ENCODE measurements around the gene TSPAN18.

The TSPAN18 gene

DNA sequence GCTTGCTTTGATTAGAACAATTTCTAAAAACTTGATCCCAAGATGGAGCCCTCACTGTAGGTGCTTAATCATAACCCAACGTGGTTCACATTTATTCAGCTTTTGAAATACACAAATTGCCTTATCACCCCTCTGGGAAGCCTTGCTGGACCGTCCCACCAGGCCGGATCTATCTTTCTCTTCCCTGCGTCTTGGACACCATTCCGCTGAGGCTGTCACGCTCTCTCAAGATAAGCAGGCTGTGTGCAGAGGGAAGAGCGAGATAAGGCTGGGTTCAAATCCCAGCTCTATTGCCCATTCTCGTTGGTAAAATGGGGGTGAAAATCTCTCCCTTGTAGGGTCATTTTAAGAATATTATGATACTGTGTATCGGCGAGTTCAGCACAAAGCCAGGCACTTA is 244.4 kb downstream of the TSPAN18 start:
- no peak for DNase-seq

DNA sequence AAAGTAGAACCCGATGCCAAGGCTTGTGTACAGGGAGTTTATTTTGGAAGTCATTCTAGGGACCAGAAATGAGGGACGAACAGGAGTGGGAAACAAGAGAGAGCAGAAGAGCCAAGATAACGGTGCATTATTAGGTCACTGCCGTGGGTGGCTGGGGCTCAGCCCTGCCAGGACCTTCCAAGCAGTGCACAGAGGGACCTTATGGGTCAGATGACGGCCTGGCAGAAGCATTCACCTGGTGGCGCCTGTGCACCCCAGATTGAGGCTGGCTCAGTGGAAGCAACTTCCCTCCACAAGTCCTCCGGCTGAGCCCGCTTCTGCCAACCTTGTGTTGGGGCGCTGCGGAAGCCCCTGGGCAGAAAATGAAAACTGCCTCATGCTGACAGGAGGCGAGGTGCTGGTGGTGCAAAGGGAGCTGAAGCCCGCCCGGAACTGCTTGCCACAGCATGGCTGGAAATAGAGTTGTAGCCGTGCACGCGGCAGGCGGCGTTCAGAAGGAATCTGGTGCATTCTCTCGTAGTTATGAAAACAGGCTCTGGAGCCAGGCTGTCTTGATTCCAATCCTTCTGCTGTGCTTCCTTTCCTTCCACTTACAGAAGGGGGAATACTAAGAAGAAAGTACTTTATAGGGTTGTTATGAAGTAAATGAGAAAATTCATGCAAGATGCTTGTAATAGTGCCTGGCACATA is 246.1 kb downstream of the TSPAN18 start:
- no peak for DNase-seq

DNA sequence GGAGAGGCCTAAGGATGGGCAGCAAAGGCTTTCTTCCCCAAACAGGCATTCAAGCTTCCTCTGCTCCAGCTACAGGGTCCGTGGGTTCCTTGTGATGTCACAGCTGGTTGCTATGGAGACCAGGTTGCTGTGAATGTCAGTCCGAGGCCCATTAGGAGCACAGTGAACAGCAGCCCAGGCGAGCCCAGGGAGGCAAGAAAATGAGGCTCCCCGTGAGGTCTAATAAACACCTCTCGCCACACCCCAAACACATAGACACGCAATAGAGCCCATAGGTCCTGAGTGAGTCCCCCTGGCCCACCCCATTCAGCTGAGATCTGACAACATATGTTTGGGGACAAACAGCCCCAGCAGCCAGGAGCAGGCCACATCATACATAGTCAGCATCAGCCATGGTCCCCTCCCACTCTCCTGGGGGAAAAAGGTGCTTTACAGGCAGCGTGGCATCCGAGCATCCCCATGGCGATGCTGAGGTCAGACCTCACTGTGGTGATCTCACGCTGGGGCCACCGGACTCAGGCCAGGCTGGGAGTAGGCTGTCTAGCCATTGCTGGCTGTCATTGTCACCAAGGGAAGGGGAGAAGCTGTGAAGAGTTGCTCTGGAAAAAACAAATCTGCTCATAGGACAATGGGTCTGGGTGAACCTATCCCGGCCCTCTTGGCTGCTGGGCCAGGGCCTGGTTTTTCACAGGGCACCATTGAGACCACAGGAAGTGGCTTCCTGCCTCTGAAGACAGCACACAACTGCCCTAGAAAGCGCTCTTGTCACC is 247.1 kb downstream of the TSPAN18 start:
- no peak for DNase-seq

DNA sequence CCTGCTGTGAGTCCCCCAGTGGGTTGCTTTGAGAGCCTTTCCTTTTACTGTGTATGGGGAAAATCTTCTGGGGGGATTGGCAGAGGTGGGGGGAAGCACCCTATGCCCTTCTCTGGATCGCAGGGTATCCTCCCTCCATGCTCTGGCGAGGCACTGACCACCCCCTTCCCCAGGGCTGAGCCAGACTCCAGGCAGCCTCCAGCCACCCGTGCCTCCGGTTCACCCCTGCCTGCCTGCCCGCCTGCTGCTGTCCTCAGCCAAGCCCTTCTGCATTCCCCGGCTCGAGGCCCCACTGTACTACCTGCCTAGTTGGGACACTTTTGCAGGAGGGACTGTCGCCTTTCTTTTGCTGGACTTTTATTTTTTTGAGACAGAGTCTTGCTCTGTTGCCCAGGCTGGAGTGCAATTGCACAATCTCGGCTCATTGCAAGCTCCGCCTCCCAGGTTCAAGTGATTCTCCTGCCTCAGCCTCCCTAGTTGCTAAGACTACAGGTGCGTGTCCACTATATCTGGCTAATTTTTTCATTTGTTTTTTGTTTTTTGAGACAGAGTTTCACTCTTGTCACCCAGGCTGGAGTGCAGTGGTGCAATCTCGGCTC is 247.7 kb downstream of the TSPAN18 start:
- DNase-seq: no peak

DNA sequence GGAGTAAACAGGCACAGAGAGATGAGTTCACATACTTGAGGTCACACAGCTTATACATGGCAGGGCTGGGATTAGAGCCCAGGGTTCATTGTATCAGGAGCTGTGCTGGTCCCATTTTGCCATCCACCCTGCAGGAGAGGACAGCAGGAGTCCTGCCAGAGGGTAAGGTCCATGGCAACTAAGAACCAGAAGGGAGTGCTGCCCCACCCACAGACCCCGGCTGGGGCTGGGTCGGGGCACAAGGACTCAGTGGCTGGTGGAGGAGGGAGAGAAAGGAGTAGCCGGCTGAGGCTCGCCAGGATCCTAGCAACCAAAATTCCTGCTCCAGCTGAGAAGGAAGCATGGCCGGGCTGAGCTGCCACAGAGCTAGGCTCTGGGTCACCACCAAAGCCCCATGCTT is 249.8 kb downstream of the TSPAN18 start:
- DNase-seq: no peak

DNA sequence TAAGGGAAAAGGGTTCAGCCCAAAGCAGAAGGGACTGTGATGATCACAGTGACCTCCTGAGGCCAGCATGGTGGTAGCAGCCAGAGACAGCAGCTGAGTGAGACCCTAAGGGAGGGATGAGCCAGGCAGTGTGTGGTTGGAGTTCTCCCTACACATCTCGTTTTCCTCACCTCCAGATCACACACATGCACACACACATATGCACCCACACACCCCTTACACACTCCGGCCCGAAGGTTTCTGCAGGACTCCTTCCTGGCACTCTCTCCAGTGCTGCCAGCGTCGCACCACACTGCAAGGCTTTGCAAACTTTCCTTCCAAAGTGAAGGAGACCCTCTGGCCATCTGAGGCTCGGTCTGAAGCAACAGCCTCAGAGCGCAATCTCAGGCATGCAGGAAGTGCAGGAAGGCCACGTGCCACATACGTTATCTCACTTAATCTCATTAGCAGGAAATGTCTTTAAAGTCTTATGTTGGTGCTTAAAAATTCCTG is 250.8 kb downstream of the TSPAN18 start:
- no peak for DNase-seq

DNA sequence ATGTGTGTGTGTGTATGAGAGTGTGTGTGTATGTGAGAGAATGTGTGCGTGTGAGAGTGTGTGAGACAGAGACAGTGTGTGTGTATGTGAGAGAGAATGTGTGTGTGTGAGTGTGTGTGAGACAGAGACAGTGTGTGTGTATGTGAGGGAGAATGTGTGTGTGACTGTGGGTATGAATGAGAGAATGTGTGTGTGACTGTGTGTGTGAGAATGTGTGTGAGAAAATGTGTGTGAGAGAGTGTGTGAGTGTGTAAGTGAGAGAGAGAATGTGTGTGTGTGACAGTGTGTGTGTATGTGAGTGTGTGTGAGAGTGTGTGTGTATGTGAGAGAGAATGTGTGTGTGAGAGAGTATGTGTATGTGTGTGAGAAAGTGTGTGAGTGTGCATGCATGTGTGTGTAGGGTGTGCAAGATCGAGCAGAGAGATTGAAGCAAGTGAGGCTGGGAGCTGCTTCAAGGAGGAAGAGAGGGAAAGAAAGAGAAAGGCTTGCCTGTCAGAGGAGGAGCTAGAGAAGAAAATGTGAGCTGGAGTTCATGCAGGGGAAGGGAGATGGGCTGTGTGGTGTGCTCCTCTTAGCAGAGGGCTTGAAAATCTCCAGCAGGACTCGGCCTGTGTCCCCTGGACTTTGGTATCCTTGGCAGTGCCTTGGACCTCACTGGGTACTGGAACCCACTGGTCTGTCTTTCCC is 251.7 kb downstream of the TSPAN18 start:
- no peak for DNase-seq

DNA sequence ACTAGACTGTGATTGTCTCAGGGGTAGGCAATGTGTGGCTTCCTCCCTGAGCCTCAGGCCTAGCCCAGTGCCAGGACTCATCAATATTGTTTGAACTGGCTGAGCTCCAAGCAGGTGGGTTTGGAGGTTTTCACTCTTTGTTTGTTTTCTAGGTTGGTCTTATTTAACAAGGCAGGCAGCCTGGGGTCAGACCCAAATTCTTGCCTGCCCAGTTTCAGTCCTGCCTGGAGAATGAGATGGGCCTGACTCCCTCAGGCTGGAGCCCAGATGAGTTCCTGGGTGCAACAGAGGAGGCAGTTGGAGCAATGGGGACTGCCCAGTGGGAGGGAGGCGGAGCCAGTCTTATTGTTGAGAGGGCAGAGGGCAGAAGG is 252.2 kb downstream of the TSPAN18 start:
- DNase-seq: no peak

DNA sequence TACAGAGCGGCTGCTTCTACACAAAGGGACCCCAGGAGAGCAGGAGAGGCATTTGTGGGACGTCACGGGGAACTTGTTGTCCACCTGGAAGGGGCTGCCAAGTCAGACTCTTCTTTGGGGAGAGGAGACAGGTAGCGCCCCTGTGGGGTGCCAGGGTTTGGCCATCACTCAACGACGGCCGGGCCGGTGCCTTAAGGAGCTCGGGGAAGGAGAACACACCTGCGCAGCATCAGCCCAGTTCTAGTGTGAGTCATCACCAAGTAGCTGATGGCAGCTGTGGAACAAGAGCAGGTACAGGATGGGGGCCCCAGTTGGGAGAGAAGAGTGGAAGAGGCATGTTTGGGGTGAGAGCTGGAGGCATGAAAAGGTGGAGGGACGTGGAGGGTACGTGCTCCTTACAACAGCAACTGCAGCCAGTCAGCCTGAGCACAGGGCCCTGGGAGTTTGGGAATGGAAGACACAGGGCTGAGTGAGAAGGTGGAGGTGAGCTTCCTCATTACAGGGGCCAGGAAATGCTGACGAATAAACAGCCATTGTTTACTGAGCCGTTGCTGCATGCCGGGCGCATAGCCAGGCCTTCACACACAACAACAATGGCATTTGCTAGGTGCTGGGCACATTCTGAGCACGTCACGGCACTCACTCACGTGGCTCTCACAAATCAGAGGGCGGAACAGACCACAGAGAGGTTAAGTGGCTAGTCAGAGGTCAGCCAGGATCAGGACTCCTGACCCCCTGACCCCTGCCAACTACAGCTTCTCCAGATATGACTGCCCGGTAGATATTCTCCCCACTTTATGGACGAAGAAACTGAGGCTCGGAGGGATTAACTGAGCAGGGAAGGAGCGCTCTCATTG is 253.0 kb downstream of the TSPAN18 start:
- DNase-seq: no peak

DNA sequence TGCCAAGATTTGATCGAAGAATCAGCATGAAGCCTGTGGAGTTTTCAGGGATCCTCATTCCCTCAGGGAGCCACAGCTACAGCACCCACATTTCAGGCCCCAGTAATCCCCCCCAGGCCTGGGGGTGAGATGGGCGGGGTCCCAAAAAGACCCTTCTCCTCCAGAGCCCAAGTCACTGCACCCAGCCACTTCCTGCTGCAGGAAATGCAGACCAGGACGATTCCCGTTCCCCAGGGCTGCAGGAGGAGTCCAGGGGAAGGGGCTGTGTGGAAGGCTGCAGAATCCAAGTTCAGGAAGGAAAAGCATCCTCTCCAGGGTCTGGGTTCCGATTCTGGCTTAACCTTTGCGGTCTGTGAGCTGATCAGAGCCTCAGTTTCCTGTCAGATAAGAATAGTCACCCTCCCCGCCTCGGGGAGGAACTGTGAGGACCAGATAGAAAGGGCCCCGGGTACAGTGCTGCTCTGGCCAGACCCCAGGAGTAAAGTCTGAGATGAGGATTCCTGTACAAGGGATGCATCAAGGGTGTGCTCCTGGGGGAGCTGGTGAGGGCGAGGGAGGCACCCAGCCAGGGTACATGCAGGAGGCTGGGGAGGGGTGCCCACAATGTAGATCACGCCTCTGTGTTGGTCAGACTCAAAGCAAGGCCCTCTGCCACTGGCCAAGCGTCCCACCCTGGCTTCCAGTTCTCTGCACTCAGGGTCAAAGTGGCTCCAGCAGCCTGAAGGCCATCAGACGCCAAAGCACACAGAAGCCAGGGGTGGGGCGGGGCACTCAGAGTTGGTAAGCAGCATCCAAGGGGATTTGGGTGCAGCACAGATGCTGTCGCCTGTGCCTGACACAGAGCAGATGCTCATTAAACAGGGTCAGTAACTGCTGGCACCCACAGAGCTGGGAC is 254.0 kb downstream of the TSPAN18 start:
- DNase-seq: no peak
